Measurements from ENCODE around the gene NEK10.

DNA sequence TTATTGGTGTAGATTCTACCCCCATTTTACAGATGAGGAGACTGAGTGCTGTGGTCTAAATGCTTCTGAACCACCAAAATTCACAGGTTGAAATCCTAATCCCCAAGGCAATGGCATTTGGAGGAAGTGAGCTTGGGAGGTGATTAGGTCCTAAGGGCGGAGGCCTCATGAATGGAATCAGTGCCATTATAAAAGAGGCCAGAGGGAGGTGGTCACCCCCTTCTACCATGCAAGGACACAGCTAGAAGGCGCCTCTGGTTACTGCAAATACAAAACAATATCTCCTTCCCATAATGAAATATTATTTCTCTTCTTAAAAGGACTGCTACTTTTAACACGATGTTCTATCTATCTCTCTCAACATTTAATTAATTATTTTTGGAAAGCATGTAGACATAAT lies 223.5 kb downstream of the NEK10 start:
- TF ChIP-seq CTCF (IDR thresholded peaks at IDR 0.05; ENCODE audit: extremely low read depth in 1 of 2, insufficient read depth in 1 of 2, low read depth in 1 of 2, low read length in 2 of 2) (no peak), POLR2A (IDR thresholded peaks at IDR 0.05; ENCODE audit: low read depth, low read length) (no peak), POLR2AphosphoS5 (IDR thresholded peaks at IDR 0.05; ENCODE audit: insufficient read depth, low read depth, low read length) (no peak), JUN (IDR thresholded peaks at IDR 0.05; ENCODE audit: borderline replicate concordance, insufficient read depth, insufficient read length, low read depth) (no peak)
